Astrocyte (in vitro differentiated cells and primary cell): ENCODE measurements around the gene EPN3. TPM values are rescaled to one million over a fixed set of nuclear protein-coding genes. Genes with fewer than 3 reads are reported as not detected.

ENCODE experiments used
- DNase-seq: peaks from one replicate; pipeline ENCODE4 v3.0.0-alpha.2; 2010; ENCODE audit warnings: low read depth
- FAIRE-seq: peaks from 2 replicates; lab custom pipeline; 2011; peaks lifted over from hg19 to GRCh38; lab: Jason Lieb, UNC
- H2AFZ ChIP-seq: 2 replicates; pipeline ENCODE4 v1.6.0; 2012; ENCODE audit warnings: low read depth, low read length, inconsistent platforms
- H3K27ac ChIP-seq: 2 replicates; pipeline ENCODE4 v1.5.1; 2011; ENCODE audit warnings: low read depth, low read length, inconsistent platforms
- H3K27me3 ChIP-seq: 2 replicates; pipeline ENCODE4 v1.6.0; 2011; ENCODE audit warnings: low read length, inconsistent platforms; ENCODE audit not compliant: insufficient read depth
- H3K36me3 ChIP-seq: 2 replicates; pipeline ENCODE4 v1.5.1; 2011; ENCODE audit warnings: low read length, inconsistent platforms; ENCODE audit not compliant: insufficient read depth
- H3K4me1 ChIP-seq: 2 replicates; pipeline ENCODE4 v1.5.1; 2011; ENCODE audit warnings: low read length, inconsistent platforms; ENCODE audit not compliant: insufficient read depth
- H3K4me2 ChIP-seq: 2 replicates; pipeline ENCODE4 v1.6.0; 2012; ENCODE audit warnings: low read length, inconsistent platforms
- H3K4me3 ChIP-seq: 2 replicates; pipeline ENCODE4 v1.5.1; 2011; ENCODE audit warnings: low read depth, mild to moderate bottlenecking, low read length, inconsistent platforms; ENCODE audit not compliant: insufficient read depth
- H3K79me2 ChIP-seq: 2 replicates; pipeline ENCODE4 v1.6.0; 2012; ENCODE audit warnings: mild to moderate bottlenecking, low read length, inconsistent platforms; ENCODE audit not compliant: insufficient read depth
- H3K9ac ChIP-seq: 2 replicates; pipeline ENCODE4 v1.6.0; 2012; ENCODE audit warnings: mild to moderate bottlenecking, low read length, inconsistent platforms
- H3K9me3 ChIP-seq: 2 replicates; pipeline ENCODE4 v1.5.1; 2012; ENCODE audit warnings: low read depth, mild to moderate bottlenecking, low read length, inconsistent platforms; ENCODE audit not compliant: insufficient read depth
- H4K20me1 ChIP-seq: 2 replicates; pipeline ENCODE4 v1.6.0; 2012; ENCODE audit warnings: low read length, inconsistent platforms; ENCODE audit not compliant: insufficient read depth
- H3K27ac Mint-ChIP-seq: one replicate; pipeline ENCODE4 v1.8.0; 2021; ENCODE audit warnings: mild to moderate bottlenecking, mixed read lengths; ENCODE audit not compliant: unreplicated experiment
- H3K27me3 Mint-ChIP-seq: one replicate; pipeline ENCODE4 v1.8.0; 2021; ENCODE audit warnings: low read depth, mixed read lengths; ENCODE audit not compliant: unreplicated experiment
- H3K36me3 Mint-ChIP-seq: one replicate; pipeline ENCODE4 v1.8.0; 2021; ENCODE audit warnings: low read depth, mixed read lengths; ENCODE audit not compliant: unreplicated experiment
- H3K4me1 Mint-ChIP-seq: one replicate; pipeline ENCODE4 v1.8.0; 2021; ENCODE audit warnings: low read depth, mixed read lengths; ENCODE audit not compliant: unreplicated experiment
- H3K4me3 Mint-ChIP-seq: one replicate; pipeline ENCODE4 v1.8.0; 2021; ENCODE audit warnings: mild to moderate bottlenecking, moderate library complexity, mixed read lengths; ENCODE audit not compliant: unreplicated experiment
- H3K9me3 Mint-ChIP-seq: one replicate; pipeline ENCODE4 v1.8.0; 2021; ENCODE audit warnings: mild to moderate bottlenecking, mixed read lengths; ENCODE audit not compliant: unreplicated experiment
- CTCF ChIP-seq: IDR thresholded peaks from 2 replicates; pipeline ENCODE4 v1.5.1; 2011; ENCODE audit warnings: low read depth, mild to moderate bottlenecking, inconsistent platforms, low read length, moderate library complexity; ENCODE audit not compliant: insufficient read depth
- EZH2 ChIP-seq: IDR thresholded peaks from 2 replicates; pipeline ENCODE4 v1.6.1; 2012; ENCODE audit warnings: mild to moderate bottlenecking, low read length, inconsistent platforms; ENCODE audit not compliant: insufficient read depth
- total RNA-seq: library from RNA; stranded (reverse); gene quantifications from 2 replicates; pipeline ENCODE4 v1.2.1, GENCODE V29; 2021

The EPN3 gene
- total RNA-seq, 1 donor from 2014 or later = 1.7 TPM

DNA sequence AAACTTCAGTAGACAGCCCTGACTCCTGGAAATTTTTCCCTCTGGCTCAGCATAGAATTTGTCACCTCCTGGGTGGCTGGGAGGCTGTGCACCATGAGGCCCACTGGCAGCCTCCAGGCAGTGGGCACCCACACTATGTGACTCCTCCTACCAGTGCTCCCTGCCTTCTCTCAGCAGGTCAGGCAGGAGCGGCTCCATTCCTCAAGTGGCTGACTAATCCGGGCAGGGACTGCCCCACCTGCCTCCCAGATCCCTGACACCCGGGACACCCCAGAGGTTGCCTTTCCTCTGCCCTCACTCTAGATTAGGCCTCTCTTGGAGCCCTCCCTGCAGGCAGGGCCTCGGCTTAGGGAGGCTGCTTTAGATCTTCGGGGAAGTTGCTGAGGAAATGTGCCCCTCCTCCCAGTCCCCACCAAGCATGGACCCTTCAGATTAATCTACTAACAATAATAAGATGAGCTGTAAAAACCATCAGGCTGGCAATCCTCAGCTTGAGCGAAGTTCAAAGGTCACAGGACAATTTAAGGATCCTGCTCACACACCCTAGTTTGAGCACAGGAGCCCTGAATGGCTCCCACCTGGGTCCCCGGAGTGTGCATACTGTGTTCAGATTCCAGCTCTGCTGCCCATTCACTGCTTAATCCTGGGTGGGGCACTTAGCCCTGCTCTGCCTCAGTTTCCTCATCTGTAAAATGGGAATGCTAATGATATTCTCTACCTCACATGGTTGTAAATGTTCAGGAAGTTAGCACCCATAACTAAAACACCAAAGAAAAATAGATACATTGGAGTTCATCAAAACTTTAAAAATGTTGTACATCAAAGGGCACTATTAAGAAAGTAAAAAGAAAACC lies 34.3 kb upstream of the EPN3 start:
- peaks cover 1% of the 10 kb centered on the region for H3K4me1 Mint-ChIP-seq
- Histone ChIP-seq H3K4me2 (no peak overlapping the region), H3K79me2 (no peaks in the 10 kb centered on the region), H3K27me3 (no peaks in the 10 kb centered on the region), H3K9me3 (no peaks in the 10 kb centered on the region), H4K20me1 (no peaks in the 10 kb centered on the region), H3K36me3 (no peaks in the 10 kb centered on the region), H3K4me1 (no peaks in the 10 kb centered on the region), H3K4me3 (no peak overlapping the region), H2AFZ (no peak overlapping the region), H3K9ac (no peak overlapping the region), H3K27ac (no peak overlapping the region)
- FAIRE-seq (no peak), DNase-seq (no peak)
- no peaks in the 10 kb centered on the region for H3K9me3 Mint-ChIP-seq
- peaks cover 12% of the 10 kb centered on the region for H3K27me3 Mint-ChIP-seq
- H3K36me3 Mint-ChIP-seq = no peaks in the 10 kb centered on the region
- no peak overlapping the region for H3K4me3 Mint-ChIP-seq
- TF ChIP-seq EZH2 (no peak), CTCF (no peak)
- H3K27ac Mint-ChIP-seq = no peak overlapping the region

DNA sequence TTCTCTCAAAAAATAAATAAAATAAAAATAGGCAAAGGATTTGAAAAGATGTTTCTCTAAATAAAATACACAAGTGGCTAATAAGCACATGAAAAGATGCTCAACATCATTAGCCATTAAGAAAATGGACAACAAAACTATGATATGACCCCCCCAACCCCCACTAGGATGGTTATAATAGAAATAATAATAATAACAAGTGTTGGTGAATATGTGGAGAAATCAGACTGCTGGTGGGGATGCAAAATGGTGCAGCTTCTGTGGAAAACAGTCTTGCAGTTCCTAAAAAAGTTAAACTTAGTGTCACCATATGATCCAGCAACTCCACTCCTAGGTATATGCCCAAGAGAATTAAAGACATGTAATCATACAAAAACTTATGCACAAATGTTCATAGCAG lies 33.3 kb upstream of the EPN3 start:
- no peak overlapping the region for H3K27ac Mint-ChIP-seq
- H3K4me1 Mint-ChIP-seq = peaks cover 9% of the 10 kb centered on the region
- FAIRE-seq (no peak), DNase-seq (no peak)
- H3K4me3 Mint-ChIP-seq = no peak overlapping the region
- no peaks in the 10 kb centered on the region for H3K36me3 ChIP-seq
- H3K4me2 ChIP-seq = no peak overlapping the region
- TF ChIP-seq CTCF (no peak), EZH2 (no peak)
- no peaks in the 10 kb centered on the region for H3K9me3 ChIP-seq
- H2AFZ ChIP-seq = no peak overlapping the region
- H3K27me3 ChIP-seq = no peaks in the 10 kb centered on the region
- H3K9ac ChIP-seq = no peak overlapping the region
- no peaks in the 10 kb centered on the region for H3K9me3 Mint-ChIP-seq
- H3K79me2 ChIP-seq = no peaks in the 10 kb centered on the region
- no peak overlapping the region for H3K4me3 ChIP-seq
- no peaks in the 10 kb centered on the region for H3K4me1 ChIP-seq
- H3K27me3 Mint-ChIP-seq = peaks cover 11% of the 10 kb centered on the region
- no peaks in the 10 kb centered on the region for H3K36me3 Mint-ChIP-seq
- H4K20me1 ChIP-seq = no peaks in the 10 kb centered on the region
- H3K27ac ChIP-seq = no peak overlapping the region

- H3K4me1 Mint-ChIP-seq = peaks cover 9% of the 10 kb centered on the region
- H3K9ac ChIP-seq = no peak overlapping the region
- no peaks in the 10 kb centered on the region for H3K9me3 ChIP-seq
- H4K20me1 ChIP-seq = no peaks in the 10 kb centered on the region
- H3K9me3 Mint-ChIP-seq = no peaks in the 10 kb centered on the region
- no peak for TF ChIP-seq CTCF
- TF ChIP-seq EZH2 = no peak
- H3K4me2 ChIP-seq = no peak overlapping the region
- no peak overlapping the region for H3K4me3 ChIP-seq
- H3K27ac Mint-ChIP-seq = no peak overlapping the region
- H3K27ac ChIP-seq = no peak overlapping the region
- DNase-seq (no peak), FAIRE-seq (no peak)
- no peaks in the 10 kb centered on the region for H3K4me1 ChIP-seq
- H3K79me2 ChIP-seq = no peaks in the 10 kb centered on the region
- no peaks in the 10 kb centered on the region for H3K36me3 ChIP-seq
- no peak overlapping the region for H2AFZ ChIP-seq
- peaks cover 10% of the 10 kb centered on the region for H3K27me3 Mint-ChIP-seq
- H3K27me3 ChIP-seq = no peaks in the 10 kb centered on the region
- H3K4me3 Mint-ChIP-seq = no peak overlapping the region
- no peaks in the 10 kb centered on the region for H3K36me3 Mint-ChIP-seq
Measured at GRCh38 chr17:50499721-50500120, 32.8 kb upstream of the EPN3 start.
